Measurements from ENCODE around the gene TMEM86B.

Gene TMEM86B

DNA sequence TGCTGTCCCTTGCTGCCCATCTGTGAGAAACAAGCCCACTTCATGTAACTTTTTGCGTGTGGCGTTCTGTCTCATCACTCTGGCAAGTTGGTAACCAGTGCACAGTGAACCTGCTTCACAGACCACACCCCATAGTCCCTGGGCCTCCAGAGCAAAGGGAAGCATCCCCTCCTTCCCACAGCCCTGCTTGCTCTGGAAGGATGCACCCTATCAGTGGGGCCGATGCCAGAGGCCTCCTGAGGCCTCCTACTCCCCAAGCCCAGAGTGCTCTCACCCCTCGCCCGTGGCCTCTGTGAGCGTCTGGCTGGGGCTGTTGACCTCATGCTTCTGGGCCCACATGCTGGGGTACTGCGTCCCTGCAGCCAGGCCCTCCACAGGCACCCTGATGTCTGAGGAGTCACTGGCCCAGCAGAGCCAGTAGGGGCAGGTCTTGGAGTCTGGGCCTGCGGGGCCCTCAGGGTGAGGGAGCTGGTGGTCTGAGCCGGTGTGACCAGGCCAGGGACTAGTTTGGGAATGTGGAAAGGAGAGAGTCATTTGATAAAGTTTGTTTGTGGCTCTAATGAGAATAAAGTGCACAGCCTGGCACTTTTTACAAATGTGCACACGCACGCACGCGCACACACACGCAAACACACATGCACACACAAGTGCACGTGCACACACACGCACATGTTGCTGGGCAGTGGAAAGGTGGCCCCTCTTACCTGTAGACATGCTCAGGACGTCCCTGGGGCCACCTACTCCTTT is 5.1 kb downstream of the TMEM86B start:
- Histone ChIP-seq H3K27me3 (no peaks in the 10 kb centered on the region), H3K4me3 (no peak overlapping the region), H3K36me3 (peaks cover 0 to 36% (median 14%) of the 10 kb centered on the region in 3 donors), H3K9me3 (no peaks in the 10 kb centered on the region), H3K27ac (no peak overlapping the region), H3K4me1 (no peaks in the 10 kb centered on the region)
- TF ChIP-seq, protein P1, sequence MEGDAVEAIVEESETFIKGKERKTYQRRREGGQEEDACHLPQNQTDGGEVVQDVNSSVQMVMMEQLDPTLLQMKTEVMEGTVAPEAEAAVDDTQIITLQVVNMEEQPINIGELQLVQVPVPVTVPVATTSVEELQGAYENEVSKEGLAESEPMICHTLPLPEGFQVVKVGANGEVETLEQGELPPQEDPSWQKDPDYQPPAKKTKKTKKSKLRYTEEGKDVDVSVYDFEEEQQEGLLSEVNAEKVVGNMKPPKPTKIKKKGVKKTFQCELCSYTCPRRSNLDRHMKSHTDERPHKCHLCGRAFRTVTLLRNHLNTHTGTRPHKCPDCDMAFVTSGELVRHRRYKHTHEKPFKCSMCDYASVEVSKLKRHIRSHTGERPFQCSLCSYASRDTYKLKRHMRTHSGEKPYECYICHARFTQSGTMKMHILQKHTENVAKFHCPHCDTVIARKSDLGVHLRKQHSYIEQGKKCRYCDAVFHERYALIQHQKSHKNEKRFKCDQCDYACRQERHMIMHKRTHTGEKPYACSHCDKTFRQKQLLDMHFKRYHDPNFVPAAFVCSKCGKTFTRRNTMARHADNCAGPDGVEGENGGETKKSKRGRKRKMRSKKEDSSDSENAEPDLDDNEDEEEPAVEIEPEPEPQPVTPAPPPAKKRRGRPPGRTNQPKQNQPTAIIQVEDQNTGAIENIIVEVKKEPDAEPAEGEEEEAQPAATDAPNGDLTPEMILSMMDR (IDR thresholded peaks at IDR 0.05): no peak
- no peak for DNase-seq
- intact Hi-C loops (cut with DNase I; ENCODE audit: low total_unique reads): no loop called here

DNA sequence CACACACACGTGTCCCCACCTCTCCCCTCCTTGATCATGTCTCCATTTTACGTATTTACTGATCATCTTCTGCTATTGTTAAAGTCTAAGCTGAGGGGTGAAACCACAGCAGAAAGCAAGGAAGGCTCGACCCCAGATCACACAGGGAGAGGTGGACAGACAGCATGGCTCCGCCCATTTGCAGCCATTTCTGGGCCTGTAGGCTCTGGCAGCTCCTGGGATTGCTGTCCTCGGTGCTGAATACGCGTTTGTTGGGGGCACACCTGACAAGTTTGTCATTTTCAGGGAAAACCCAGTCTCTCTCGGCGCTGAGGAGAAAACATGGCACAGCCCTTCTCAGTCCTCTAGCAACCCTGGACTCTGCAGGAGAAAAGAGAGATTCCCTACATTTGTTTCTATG is 8.0 kb downstream of the TMEM86B start:
- intact Hi-C loops (cut with DNase I; ENCODE audit: low total_unique reads): no loop called here
- Histone ChIP-seq H3K27me3 (peaks cover 0 to 12% of the 10 kb centered on the region in 2 donors), H3K36me3 (peaks cover 0 to 11% (median 0%) of the 10 kb centered on the region in 3 donors), H3K27ac (no peak overlapping the region), H3K9me3 (peaks cover 0 to 5% (median 0%) of the 10 kb centered on the region in 3 donors), H3K4me3 (no peak overlapping the region), H3K4me1 (peaks cover 0 to 10% (median 2%) of the 10 kb centered on the region in 4 donors)
- no peak for DNase-seq
- TF ChIP-seq, protein P1 (IDR thresholded peaks at IDR 0.05): no peak

DNA sequence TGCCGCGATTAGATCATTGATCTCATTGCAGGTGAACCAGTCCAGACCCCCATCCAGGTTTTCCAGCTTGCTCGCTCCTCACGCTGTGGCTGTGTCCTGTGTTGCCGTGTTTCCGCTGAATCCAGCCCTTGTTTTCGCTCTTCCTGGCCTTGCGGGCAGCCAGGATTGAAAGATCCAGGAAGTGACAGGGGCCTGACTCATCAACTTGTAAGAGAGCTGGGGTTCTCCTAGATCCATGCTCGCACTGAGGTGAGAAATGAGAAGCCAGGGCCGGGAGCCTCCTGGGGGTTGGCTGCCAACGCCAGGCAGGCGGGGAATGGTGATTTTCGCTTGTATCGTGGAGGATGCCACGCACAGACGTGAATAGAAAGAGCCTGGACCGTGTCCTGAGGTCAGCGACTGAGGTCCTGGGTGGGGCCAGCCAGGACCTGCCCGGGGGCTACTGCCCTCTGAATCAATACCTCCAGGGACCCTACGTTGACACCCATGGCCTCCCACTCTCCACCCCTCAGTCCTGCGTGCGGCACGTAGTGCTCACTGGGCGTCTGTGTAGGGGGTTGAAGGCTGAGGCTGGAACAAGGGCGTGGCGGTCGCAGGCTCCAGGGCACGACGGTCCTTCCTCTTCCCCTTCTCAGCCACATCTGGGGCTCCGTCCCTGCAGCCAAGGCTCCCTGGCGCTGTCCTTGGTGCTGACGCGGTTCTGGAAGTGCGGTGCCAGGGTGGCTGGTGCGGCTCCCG is 11.9 kb downstream of the TMEM86B start:
- H3K36me3 ChIP-seq: no peaks in the 10 kb centered on the region
- TF ChIP-seq, protein P1 (IDR thresholded peaks at IDR 0.05): no peak
- peak in 1 of 2 donors; percentile 69 for DNase-seq
- H3K9me3 ChIP-seq: peaks cover 5 to 14% (median 11%) of the 10 kb centered on the region in 3 donors
- H3K4me1 ChIP-seq: peaks cover 0 to 10% (median 2%) of the 10 kb centered on the region in 4 donors
- intact Hi-C loops (cut with DNase I; ENCODE audit: low total_unique reads): loop anchor here (1.0 kb wide), 1 partner anchor 25 kb away; no protein-coding TSS in a partner anchor
- H3K4me3 ChIP-seq: peak overlapping the region; percentile 27 to 36
- peaks cover 0 to 14% of the 10 kb centered on the region in 2 donors for H3K27me3 ChIP-seq
- no peak overlapping the region for H3K27ac ChIP-seq

DNA sequence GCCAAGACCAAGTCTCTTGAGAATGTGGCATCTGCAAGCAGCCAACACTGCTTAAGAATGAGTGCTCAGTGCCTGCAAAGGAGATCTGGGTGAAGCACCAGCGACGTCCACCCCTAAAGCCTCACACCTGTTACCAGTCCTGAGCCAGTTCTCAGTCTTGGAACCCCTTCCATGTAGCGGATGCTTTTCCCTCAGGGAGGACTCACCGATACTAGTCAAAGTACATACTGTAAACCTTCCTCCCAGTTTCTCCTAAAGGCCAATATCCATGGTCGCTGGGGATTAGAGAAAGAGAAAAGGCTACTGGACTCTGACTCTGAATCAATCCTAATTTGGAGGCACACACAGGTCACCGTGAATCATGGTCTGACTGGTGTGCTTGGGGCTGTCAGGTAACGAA is 15.0 kb downstream of the TMEM86B start:
- Histone ChIP-seq H3K9me3 (peaks cover 5 to 14% (median 11%) of the 10 kb centered on the region in 3 donors), H3K27me3 (peaks cover 0 to 14% of the 10 kb centered on the region in 2 donors), H3K4me3 (no peak overlapping the region), H3K27ac (no peak overlapping the region), H3K36me3 (no peaks in the 10 kb centered on the region), H3K4me1 (peaks cover 0 to 10% (median 2%) of the 10 kb centered on the region in 4 donors)
- DNase-seq: no peak
- intact Hi-C loops (cut with DNase I; ENCODE audit: low total_unique reads): no loop called here
- TF ChIP-seq, protein P1 (IDR thresholded peaks at IDR 0.05): no peak

DNA sequence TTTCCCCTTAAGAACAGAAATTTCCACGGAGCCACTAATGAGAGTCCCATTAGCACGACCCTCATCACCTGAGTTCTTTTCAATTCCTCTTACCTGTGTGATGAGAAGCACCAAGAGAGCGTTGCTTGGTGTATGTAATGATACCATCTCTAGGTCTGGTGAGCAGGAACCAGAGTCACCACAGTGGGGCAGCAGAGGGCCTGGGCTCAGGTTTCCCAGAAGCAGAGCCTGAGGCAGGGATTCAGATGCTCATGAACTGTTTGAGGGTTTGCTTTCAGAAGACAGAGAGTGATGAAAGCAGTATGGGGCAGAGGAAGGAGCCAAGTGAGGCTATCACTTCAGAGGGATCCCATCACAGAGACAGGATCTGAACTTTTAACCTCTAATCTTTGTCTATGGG is 16.1 kb downstream of the TMEM86B start:
- Histone ChIP-seq H3K27ac (no peak overlapping the region), H3K27me3 (peaks cover 0 to 16% of the 10 kb centered on the region in 2 donors), H3K9me3 (peaks cover 5 to 14% (median 11%) of the 10 kb centered on the region in 3 donors), H3K4me1 (peaks cover 0 to 10% (median 2%) of the 10 kb centered on the region in 4 donors), H3K4me3 (no peak overlapping the region), H3K36me3 (no peaks in the 10 kb centered on the region)
- TF ChIP-seq, protein P1 (IDR thresholded peaks at IDR 0.05): no peak
- intact Hi-C loops (cut with DNase I; ENCODE audit: low total_unique reads): no loop called here
- DNase-seq: no peak

Data from tibial artery (tissue), 4 donors.